GM19043 (cell line): ENCODE measurements around the gene UBE2E2.
A peak's percentile ranks its signal among the peaks of the same experiment; 100 is the strongest.
"Not testable (repeated sequence)": the region's sequence is repeated elsewhere in the genome, so short reads cannot be mapped to it uniquely, and the experiment has no call there.

Source experiments
- ATAC-seq: cut with Tn5 transposase; IDR thresholded peaks from one replicate; pipeline ENCODE4 v1.9.1; 2021; ENCODE audit warnings: low read depth; ENCODE audit not compliant: unreplicated experiment

Gene UBE2E2

DNA sequence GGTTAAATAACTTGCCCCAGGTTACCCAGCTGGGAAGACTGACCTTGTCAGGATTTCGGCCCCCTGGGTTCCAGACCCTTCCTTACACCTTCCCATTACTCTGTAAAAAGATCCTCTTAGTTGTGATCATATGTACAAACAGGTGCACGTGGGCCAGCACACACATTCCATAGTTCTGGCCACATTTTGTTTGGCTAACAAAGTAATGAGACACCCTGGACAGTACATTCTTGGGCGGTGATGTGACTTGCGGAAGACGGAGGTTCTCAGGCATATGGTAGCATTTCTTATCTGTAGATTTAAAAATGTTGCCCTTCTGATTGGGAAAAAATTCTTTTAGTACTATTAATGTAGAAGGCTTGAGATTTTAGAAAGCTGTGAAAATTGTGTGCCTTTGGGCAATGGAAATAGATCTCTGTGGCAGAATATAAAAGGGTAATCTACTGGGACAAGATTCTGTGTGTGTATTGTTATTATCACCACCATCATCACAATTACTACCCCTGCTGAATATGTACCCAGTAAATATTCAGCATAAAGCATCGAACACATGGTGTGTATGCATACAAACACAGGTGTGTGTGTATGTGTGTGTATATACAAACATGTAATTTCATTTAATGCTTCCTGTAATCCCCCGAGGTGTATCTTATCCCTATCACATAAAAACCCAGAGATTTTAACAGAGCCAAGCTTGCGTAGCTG, 397.2 kb downstream of the UBE2E2 start:
- no peak for ATAC-seq

DNA sequence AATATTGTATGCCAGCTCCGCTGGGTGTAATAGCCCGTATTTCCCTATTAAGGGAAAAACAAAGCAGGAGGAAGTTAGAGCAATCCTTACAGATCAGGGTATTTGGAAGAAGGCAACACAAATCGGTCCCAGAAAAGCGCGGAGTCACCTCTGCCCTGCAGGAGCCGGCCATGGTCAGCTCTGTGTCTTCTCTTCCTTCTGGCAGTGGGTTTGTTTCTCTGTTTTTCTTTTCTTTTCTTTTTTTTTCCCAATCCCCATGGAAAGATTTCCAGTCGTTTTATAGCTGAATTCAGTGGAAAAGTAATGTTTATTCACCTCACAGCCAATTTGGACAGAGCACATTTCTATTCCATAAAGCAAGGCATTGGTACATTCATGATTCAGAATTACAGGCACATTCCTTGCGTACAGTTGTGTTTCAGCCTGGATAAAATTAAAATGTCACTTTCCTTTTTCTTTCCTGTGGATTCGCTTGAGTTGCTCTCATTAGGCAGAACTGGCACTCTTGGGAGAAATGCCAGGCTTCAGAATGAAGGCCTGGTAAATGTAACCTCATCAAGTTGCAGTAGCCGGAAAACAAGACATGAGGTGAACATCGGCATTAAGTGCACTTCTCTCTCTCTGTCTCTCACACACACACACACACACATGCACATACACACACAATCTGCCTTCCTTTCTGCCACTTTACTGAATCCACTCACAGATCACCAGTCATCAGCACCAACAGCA, 398.1 kb downstream of the UBE2E2 start:
- no peak for ATAC-seq

DNA sequence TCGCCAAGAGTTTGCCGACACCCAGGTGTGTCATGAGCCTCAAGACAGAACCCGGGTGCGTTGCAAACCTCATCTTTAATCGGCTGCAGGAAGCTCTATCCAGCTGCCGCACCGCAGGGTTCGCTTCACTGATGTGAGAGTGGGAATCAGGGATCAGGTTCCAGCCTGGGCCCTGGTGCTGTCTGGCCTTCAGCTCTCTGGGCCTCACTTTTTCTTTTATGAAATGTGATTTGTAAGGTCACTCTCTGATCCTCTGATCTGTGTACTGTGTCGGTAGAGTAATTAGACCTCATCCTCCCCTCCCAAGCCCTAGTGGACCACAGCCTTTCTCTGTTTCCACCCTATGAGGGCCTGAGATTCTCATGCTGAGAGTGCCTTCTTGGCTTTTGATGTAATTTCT, 399.8 kb downstream of the UBE2E2 start:
- ATAC-seq = no peak

DNA sequence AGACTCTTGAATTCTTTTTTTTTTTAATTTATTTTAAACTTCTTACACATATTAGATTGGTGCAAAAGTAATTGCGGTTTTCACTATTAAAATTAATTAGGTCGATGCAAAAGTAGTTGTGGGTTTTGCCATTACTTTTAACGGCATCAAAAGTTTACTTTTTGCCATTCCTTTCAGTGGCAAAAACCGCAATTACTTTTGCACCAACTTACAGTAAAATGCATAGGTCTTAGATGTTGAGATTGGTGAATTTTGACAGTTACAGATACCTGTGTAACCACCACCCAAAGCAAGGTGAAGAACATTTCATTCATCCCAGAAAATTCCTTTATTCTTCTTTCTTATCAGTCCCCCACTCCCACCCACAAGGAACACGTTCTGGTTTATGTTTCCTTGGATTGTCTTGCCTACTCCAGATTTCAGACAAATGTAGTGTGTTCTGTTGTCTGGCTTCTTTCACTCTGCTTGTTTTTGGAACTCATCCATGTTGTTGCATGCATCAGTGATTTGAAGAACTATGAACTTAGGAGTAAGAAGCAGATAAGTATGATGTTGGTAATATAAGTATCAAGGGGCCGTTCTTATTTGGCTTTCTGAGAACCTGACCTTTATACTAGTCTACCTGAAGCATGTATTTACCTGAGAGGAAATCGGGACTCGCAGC, 404.2 kb downstream of the UBE2E2 start:
- ATAC-seq = no peak

DNA sequence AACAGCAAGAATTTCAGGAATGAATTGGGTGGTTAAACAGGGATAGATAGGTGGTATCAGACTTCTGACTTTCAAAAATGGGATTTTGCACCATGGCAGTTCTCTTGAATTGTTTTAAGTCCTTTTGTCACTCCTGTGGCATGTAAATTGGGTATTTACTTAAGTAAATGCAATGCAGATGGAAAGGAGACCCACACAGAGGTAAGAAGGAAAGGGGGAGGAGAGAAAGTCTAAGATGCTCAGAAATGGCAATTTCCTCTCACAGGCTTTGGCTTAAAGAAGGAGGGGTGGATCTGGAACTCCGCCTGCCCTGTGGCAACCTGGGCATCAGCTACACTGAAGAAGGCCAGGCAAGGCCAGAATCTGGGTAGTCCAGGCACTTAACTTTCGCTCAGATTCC, 405.5 kb downstream of the UBE2E2 start:
- ATAC-seq = no peak

DNA sequence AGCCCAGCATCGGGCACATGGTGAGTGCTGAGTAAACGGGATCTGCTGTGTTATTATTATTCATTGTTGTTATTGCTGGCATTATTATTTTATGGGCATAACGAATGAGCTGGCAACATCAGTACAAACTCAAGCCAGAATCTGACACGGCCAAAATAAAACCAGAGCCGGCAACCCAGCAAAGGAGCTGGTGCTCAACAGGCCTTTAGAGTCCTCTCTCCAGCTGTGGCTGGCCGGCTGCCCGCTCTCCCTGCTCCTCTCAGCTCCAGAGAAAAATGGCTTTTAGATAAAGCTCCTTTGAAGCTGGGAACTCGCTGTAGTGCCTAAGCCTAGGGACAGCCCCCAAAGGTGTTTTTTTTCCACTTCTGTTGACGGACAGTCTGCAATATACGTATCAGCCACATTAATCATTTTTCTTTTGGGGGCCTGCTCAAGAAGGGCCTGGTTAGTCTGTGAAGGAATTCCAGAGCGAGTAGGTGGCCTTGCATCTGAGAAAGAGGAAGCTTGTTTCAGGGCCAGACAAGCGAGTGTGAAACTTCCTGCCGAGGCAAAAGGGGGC, 408.7 kb downstream of the UBE2E2 start:
- peak; percentile 50 for ATAC-seq

DNA sequence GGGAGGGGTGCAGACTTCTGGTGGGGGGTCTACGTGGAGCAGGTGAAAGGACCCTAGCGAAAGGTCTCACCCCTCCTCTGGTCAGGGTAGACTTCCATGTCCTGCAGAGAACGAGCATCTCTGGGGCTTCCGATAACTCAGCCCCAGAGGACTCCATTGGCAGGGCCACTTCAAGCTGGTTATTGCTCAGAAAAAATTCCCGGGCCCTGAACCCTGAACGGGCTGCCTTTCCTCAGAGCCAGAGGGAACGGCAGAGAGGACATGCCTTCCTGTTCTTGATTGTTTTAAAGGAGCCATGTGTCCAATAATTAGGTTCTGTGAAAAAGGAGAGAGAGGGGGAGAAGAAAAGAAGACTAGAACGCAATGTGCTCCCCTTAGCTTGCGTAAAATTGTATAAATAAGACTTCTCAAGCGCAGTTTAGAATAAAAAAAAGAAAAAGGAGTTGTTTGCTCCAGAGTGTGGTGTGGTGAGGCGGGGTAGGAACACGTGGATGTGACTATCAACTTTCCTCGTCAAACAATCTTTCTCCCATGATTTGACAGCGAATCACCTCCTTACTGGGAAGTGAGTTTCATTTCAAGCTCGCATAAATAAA, 409.3 kb downstream of the UBE2E2 start:
- ATAC-seq = no peak

DNA sequence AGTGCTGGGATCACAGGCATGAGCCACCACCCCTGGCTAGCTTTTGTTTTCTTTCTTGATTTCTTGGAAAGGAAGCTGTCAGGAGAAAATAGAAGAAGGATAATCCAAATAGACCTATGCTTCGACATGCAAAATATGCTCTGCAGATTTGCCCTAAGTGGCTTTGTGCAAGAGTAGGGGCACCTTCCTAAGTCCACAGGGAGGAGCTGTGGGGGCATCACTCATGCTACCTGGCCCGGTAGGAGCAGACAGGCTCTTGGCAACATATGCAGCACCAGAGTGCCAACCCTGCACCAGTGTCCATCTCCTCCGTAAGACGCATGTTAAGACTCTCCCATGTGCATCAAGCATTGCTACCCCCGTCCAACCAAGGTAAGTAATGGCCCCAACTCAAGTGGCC, 411.9 kb downstream of the UBE2E2 start:
- no peak for ATAC-seq

DNA sequence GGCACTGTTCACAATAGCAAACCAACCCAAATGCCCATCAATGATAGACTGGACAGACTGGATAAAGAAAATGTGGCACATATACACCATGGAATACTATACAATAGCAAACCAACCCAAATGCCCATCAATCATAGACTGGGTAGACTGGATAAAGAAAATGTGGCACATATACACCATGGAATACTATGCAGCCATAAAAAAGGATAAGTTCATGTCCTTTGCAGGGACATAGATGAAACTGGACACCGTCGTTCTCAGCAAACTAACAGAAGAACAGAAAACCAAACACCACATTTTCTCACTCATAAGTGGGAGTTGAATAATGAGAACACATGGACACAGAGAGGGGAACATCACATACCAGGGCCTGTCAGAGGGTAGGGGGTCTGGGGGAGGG, 415.3 kb downstream of the UBE2E2 start:
- not testable (repeated sequence) for ATAC-seq

DNA sequence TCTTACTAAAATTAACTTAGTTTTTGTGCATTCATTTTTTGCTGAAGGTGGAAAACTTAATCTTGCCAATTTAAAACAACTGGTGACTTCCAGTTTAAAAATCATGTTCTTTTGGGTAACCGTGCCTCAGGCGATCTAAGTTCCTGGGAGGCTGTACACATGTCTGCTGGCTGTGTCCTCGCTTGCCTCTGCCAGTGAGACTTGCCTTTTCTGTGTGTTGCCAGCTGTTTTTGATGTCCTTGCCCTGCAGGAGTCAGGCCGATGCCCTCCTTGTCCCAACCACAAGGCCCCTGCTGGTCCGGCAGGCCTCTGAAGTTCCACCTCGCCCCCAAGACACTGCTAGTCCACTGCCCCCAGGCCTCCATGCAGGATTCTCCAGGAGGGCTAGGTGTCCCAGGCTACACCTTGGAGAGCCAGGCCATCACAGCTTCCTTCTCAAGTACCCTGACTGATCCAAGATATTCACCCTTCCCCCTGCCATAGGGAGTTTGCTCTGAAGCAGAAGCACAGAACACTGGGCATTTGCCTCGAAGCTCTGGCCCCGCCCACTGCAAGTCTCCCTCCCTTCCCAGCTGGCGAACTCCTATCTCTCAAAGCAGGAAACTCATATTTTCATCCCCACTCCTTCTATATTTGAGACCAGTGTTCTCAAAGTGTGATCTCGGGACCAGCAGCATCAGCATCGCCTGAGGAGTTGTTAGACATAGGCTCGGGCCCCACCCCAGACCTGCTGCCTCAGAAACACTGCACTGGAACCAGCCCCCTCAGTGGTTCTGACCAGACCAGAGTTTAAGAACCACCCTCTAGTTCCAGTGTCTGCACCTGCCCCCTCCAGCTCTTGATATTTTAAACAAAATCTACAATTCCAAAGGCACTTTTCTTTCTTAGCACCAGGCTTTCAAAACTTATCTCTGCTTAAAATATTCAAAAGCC, 416.8 kb downstream of the UBE2E2 start:
- no peak for ATAC-seq

DNA sequence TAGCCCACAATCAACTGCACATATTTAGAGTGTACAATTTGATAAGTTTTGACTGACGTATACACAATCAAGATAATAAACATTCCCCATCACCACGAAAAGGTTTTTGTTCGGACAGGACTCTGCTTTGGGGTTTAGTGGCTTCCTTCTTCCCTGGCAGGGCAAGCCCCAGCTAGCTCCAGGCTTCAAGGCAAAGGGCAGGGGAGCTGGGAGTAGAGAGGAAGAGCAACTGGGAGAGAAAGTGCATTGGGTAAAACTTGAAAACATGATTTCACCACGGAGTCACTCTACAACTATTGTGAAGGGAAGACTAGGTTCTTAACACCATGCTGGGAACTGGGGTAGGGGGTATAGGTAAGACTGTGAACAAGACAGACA, 417.5 kb downstream of the UBE2E2 start:
- no peak for ATAC-seq

DNA sequence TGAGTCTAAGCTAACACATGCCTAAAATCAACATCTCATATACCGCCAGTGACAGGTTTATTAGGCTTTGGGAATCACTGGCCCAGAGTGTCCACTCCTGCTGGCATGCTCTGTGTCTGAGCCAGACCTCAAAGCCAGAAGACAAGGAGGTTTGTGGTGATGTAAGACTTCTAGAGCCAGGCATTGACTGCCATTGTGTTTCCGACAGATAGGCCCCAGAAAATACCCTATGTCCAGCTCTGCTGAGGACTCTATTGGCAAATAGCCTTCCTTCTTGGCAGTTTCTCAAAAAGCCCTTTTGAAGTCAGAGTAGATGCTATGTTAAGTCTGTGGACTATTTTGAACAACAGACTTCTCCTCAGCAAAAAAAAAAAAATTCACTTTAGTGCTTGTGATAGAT, 420.7 kb downstream of the UBE2E2 start:
- ATAC-seq = no peak

DNA sequence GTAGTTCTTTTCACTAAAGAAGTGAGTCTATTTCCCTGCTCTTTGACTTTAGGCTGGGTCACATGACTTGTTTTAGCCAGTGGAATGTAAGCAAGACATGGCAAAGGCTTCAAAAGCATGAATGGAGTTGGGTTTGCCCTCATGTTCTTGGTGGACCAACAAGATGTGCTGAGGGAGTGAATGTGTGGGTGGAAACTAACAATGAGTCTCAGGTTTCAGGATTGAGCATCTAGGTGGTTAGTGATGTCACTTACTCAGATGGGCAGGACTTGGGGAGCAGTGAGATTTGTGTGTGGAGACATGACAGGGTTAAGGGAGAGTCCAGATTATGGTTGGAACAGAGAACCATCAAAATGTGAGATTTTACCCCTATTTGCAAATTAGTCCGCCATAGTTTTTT, 421.2 kb downstream of the UBE2E2 start:
- ATAC-seq = no peak

DNA sequence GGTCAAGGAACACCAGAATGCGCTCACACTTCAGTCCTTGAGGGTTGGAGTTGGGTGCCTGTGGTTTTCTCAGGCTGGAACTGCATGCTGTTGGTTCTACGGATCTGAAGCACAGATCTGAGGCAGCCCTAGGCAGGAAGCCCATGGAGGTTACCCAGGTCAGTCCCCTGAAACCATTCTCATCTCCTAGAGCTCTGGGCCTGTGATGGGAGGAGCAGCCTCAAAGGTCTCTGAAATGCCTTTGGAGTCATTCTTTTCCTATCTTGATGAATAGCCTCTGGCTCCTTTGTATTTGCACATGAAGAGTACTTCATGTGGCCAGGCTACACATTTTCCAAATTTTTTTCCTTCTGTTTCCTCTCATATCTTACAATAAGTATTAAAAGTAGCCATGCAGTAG, 423.3 kb downstream of the UBE2E2 start:
- ATAC-seq = no peak

DNA sequence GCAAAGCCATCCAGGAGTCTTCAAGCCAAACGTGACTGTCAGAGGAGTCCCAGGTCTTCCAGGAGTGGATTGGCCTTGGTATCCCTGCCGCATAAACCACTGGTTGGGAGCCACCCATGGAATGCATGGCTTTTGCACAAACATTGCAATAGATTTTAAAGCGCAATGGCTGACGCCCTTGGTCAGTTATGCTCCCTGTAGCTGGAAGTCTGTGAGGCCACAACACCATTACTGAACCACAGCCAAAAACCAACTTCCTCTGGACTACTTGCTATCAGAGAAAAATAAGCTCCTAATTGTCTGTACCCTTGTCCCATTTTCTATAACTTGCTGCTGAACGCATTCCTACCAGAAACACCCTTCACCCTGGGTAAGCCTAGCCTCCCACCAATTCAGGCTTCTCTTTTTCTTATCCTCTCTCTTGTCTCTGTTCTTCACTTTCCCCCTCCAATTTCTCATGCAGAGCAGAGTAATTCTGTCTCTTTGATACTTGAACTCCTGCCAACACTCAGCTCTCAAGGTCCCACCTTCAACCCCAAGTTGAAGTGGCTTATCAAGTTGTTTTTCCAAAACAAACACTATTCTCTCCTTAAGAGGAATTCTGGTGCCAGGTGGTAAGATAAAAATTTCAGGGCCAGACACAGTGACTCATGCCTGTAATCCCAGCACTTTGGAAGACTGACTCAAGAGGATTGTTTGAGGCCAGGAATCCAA, 426.2 kb downstream of the UBE2E2 start:
- ATAC-seq = no peak

DNA sequence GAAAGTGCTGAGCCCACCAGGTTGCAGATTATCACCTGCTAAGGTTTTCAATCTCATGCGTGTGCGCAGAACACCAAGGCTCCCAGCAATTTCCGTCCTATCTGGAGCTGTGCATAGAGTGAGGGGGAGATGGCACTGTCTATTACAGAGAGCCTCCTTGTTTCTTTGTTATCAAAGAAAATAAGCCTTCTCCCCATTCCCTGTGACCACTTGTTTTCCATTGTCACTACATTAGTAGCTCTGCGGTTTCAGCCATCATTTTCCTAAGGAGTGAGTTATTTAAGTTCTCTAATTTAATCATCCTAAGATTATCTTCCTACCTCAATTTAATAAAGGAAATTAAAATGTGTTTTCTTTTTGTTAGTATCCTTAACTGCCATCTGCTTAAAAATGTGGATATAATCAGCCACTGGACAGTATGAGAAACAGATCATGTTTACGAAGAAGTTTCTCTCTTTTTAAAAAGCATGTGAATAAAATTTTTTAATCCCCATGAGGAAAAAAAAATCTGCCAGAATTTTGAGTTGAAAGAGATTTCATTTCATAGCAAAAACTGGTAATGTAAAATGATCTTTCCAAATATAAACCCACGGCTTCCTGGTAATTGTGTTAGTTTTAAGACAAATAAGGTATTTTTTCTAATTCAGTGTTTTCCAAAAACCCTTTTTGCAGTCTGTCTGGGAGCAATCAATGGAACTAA, 430.3 kb downstream of the UBE2E2 start:
- ATAC-seq = no peak

DNA sequence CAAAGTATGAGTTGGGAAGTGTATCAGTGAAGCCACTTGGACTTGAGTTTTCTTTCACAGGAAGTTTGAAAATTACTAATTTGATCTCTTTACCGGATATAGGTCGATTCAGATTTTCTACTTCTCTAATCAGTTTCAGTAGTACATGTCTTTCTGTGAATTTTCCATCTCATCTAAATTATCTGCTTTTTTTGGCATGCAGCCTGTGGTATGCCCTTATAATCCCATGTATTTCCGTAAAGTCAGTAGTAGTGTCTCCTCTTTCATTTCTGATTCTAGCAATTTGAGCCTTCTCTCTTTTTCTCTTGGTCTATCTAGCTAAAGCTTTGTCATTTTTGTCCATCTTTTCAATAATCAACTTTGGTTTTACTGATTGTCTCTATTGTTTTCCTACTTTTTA, 434.2 kb downstream of the UBE2E2 start:
- ATAC-seq = no peak

DNA sequence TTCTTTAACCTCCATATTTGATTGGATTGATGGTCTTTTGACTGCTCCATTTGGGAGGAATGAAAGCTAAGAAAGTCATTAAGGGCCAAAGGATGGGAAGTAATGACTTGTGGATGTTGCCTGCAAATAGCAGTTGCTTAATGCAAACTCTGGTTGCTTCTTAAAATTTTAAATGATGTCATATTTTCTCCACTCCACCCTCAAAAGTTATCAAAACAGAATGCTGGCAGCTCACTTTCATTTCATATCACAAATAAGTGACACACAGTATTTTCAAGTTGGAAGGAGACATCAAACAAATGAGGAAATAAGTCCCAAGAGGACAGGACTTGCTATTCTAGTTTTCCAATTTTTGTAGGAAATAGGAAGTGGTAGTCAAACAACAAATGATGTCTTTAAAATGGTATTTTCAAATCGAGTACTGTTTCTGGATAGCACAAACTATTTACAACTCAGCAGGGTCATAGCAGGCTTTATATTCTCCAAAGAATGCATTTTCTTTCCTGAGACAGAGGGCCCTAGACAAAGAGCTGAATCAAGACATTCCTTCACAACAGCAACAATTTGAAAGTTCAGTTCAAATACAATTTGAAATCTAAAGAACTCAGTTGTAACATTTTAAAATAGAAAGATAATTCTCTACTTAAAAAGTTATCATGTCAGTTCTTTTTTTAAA, 437.5 kb downstream of the UBE2E2 start:
- no peak for ATAC-seq
